SK-N-SH treated with all-trans-retinoic acid at 6 μM for 48 hours (cell line): ENCODE results near the gene CREB3.

Experiments used
- BACH2 ChIP-seq: fragments of 250-450 bp; sonication (Bioruptor Pico); IDR thresholded peaks from 2 replicates; pipeline ENCODE4 v1.9.0; 2021; ENCODE audit warnings: mild to moderate bottlenecking, borderline replicate concordance
- CREB5 ChIP-seq: fragments of 250-450 bp; sonication (Bioruptor Pico); IDR thresholded peaks from 2 replicates; pipeline ENCODE4 v1.5.1; 2020; ENCODE audit warnings: low read depth, mild to moderate bottlenecking, moderate library complexity
- GLIS3 ChIP-seq: fragments of 250-450 bp; sonication (Bioruptor Pico); IDR thresholded peaks from 2 replicates; pipeline ENCODE4 v1.5.0; 2020; ENCODE audit warnings: mild to moderate bottlenecking, moderate library complexity
- OSR1 ChIP-seq: fragments of 250-450 bp; sonication (Bioruptor Pico); IDR thresholded peaks from 2 replicates; pipeline ENCODE4 v1.8.0; 2022; ENCODE audit warnings: moderate library complexity, mild to moderate bottlenecking, inconsistent platforms
- PATZ1 ChIP-seq: fragments of 250-450 bp; sonication (Bioruptor Pico); IDR thresholded peaks from 2 replicates; pipeline ENCODE4 v1.8.0; 2020; ENCODE audit warnings: mild to moderate bottlenecking, moderate library complexity, borderline replicate concordance
- RARB ChIP-seq: fragments of 250-450 bp; sonication (Bioruptor Pico); IDR thresholded peaks from 2 replicates; pipeline ENCODE4 v1.8.0; 2021; ENCODE audit warnings: mild to moderate bottlenecking, moderate library complexity
- TOX ChIP-seq: fragments of 250-450 bp; sonication (Bioruptor Pico); IDR thresholded peaks from 2 replicates; pipeline ENCODE4 v1.8.0; 2021; ENCODE audit warnings: mild to moderate bottlenecking, moderate library complexity, borderline replicate concordance
- TSHZ2 ChIP-seq: fragments of 250-450 bp; sonication (Bioruptor Pico); IDR thresholded peaks from 2 replicates; pipeline ENCODE4 v1.5.0; 2020; ENCODE audit warnings: mild to moderate bottlenecking, moderate library complexity
- ZFP3 ChIP-seq: fragments of 250-450 bp; sonication (Bioruptor Pico); IDR thresholded peaks from 2 replicates; pipeline ENCODE4 v1.5.0; 2020; ENCODE audit warnings: mild to moderate bottlenecking, moderate library complexity
- ZNF8 ChIP-seq: fragments of 450-650 bp; formaldehyde crosslinking; IDR thresholded peaks from 2 replicates; pipeline ENCODE4 v1.5.0; 2020; ENCODE audit warnings: mild to moderate bottlenecking, moderate library complexity

- no peak for TF ChIP-seq RARB (CRISPR knock-in tag)
- no peak for TF ChIP-seq TOX (CRISPR knock-in tag)
- TF ChIP-seq OSR1 (CRISPR knock-in tag) = no peak
- no peak for TF ChIP-seq CREB5 (CRISPR knock-in tag)
- no peak for TF ChIP-seq TSHZ2 (CRISPR knock-in tag)
- TF ChIP-seq ZNF8 (CRISPR knock-in tag) = no peak
- TF ChIP-seq BACH2 (CRISPR knock-in tag) = no peak
- no peak for TF ChIP-seq ZFP3 (CRISPR knock-in tag)
- TF ChIP-seq PATZ1 (CRISPR knock-in tag) = no peak
- TF ChIP-seq GLIS3 (CRISPR knock-in tag) = no peak
Measured at GRCh38 chr9:35746583-35746982, 14.1 kb downstream of the CREB3 start.
